ENCODE measurements around the gene DYNC1I1.

Gene DYNC1I1

DNA sequence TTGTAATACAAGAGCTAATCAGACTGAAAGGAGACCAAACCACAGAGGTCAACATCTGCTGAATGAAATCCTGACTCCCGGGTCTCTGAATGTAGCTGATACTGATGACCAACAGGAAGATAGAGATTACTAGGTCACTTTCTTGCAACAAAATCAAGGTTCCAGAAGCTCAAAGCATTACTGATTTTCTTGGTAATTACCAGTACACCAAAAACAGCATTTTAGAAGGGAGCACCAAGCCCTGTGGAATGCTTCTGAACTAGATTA, 371.8 kb downstream of the DYNC1I1 start:
- DNase-seq (ENCODE audit: low spot score) = no peak
